GM19455 (cell line): ENCODE results near the gene GID4.

Experiments used
- ATAC-seq: cut with Tn5 transposase; IDR thresholded peaks from one replicate; pipeline ENCODE4 v1.9.1; 2021; ENCODE audit not compliant: unreplicated experiment

The GID4 gene

DNA sequence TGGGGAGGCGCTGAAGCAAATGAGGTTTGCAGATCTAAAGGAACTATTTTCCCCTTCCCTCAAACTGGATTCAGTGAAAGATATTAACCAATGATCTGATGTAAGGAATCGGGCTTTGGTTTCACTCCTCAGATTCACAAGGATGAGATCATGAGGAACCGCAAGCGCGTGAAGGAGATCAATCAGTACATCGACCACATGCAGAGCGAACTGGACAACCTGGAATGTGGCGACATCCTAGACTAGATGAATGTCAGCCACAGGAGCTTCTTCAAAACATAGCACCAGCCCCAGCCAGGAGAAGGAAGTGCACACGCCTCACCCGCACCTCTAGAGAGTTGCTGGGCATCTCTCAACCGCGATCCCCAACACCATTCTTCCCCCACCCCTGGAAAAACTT lies 22.8 kb upstream of the GID4 start:
- ATAC-seq, result no peak

DNA sequence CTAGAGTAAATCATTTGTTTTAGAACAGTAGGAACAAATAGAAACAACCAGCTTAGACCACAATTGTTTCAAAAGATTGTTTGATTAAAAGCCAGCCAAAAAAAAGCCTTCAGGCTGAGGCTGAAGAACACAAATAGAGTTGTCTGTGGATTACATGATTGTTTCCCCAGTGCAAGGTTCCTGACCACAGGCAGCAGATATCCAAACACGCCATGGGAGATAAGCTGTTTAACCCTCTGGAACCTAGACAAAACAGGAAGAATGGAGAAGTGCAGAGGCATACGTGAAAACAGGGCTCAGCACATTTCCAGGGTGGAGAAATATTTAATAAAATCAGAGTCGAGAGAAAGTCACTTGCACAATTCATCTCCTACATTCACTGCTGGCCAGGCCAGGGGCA lies 21.2 kb upstream of the GID4 start:
- no peak for ATAC-seq

DNA sequence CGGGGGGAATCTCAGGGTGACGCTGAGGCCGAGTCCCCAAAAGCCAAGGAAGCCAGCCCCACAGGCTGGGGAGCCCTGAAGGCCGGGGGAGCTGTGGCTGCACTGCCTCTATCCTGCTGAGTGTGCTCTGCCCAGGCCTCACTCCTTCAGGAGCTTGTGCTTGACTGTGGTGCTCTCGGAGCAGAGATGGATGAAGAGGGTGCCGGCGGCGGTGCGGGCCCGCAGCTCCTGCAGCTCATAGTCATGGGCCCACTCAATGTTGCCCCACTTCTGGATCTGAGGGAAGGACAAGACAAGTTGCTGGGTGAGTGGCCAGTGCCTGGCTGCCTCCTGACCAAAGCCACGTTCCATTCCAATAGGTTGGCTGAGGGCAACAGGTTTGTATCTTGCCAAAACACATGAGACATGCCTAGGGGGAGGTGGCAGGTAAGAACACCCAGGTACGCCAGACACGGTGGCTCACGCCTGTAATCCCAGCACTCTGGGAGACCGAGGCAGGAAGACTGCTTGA lies 20.7 kb upstream of the GID4 start:
- no peak for ATAC-seq

DNA sequence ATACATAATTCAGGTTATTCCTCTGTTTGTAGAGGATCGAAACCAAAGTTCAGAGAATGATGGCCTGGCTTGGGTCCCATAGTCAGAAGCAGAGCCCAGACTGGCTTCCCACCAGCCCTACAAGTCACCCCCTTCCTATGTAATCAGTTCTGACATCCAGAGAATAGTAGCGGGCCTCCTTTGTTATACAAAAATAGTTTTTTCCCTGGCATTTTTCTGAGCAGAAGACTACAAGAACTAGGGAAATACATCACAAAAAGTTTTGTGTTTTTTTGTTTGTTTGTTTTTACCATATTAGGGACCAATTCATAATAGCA lies 19.4 kb upstream of the GID4 start:
- ATAC-seq, result no peak

DNA sequence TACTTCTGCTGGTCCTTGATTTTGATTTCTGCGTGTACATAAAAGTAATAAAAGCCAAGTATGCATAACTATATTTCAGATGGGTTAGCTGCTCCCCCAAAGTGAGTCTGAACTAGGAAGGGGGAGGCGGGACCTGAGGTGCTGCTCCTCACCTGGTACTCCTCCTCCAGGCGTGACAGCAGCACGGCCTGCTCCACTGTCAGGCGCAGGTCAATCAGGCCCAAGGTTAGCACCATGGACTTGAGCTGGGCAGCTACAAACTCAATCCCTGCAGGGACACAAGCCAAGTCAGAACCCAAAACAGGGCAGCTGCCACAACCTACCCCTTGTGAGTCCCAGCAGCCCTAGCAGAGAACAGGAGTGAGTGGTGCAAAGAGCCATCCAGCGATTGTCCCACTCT lies 18.2 kb upstream of the GID4 start:
- ATAC-seq, result no peak

DNA sequence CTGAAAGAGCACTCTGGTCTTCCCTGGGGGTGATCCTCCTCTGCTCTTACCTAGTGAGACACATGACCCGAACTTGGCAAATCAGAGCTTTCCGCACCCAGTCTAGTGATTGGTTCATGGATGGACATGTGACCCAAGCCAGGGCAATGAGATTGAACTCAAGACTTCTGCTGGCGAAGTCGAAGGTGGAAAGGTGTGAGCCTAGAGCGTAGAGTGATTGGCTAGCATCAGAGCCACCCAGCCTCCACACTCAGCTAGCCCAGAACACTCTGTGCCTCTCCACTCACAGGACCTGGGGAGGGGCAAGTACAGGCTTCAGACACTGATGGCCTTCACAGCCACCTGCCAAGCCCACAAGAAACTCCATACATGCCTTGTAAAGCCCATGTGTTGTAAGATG lies 17.8 kb upstream of the GID4 start:
- no peak for ATAC-seq

DNA sequence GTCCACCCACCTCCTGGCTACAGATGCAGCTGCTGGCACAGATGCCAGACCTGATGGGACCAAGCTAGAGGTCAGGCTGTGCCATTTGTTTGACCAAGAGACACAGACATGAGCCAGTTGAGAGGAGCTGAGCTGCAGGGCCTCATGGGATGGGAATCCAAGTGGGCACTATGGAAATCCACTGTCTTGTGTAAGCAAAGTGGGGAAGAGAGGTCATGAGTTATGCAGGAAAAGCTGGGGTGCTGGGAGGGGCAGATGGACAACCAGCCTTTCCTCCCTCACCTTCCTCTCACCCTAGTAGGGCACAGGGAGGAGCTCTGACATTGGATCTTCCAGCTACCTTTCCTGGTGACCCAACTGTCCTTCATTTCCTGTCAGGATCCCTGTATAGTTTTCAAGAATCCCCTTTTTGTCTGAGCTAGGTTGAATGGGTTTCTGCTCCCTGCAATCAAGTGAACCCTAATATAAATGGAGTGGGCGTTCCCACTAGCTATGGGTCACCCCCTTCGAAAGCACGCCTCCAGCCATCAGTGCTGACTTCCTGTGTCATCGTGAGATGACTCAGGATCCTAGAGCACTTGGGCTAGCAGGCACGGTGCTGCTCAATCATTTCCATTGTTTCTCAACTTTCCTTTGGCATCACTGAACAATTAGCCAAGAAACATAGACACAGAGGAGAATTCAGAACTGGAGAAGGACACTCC lies 13.8 kb upstream of the GID4 start:
- ATAC-seq, result no peak

DNA sequence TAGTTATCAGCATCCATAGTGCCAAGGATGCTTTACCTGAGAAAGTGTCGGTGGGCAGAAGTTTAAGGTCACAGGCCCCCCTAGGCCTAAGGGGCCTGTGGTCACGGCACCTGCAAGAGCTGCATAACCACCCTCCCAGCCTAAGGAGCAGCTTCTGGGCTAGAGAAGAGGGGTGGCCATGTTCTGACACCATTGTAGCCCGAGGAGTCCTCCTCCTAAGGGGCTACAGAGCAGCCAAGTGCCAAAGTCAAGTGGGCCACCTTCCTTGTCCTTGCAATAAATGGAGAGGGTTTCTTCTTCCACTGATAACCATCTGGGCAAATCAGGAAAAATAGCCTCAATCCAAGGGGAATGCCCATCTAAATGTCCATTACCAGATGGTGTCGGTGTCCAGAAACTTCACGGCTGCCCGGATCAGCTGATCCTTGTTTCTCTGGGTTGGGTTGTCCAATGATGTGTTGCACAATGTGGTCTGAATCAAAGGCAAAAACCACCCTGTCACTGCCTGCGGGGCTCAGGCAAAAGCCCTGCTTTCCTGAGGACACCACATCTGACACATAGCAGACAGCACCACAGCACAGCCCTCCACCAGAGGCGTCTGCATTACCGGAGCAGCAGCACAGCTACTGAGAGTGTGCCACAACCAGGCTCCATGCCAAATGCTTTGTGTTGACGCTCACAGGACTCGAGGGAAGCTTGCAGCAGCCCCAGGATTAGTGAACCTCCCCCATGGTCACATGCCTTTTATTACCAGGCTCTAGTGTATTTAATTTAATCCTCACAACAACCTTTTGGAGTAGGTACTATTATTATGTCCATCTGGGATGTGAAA lies 13.0 kb upstream of the GID4 start:
- no peak for ATAC-seq

DNA sequence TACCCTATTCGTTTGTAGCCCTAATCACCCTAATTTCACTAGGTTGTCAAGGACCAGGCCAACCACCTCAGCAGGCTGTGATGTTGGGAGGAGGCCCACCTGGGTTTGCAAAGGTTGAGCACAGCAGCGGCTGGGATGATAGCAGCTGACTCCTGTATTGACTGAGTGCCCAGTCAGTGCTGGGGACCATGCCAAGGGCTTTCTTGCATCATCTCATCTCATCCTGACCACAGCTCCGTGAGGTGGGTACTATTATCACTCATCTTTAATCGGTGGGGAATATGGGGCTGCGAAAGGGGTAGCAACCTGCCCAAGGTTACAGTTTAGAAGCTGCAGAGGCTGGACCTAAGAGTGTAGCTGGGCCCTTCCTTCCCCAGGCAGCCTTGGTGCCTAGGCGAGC lies 11.9 kb upstream of the GID4 start:
- no peak for ATAC-seq

DNA sequence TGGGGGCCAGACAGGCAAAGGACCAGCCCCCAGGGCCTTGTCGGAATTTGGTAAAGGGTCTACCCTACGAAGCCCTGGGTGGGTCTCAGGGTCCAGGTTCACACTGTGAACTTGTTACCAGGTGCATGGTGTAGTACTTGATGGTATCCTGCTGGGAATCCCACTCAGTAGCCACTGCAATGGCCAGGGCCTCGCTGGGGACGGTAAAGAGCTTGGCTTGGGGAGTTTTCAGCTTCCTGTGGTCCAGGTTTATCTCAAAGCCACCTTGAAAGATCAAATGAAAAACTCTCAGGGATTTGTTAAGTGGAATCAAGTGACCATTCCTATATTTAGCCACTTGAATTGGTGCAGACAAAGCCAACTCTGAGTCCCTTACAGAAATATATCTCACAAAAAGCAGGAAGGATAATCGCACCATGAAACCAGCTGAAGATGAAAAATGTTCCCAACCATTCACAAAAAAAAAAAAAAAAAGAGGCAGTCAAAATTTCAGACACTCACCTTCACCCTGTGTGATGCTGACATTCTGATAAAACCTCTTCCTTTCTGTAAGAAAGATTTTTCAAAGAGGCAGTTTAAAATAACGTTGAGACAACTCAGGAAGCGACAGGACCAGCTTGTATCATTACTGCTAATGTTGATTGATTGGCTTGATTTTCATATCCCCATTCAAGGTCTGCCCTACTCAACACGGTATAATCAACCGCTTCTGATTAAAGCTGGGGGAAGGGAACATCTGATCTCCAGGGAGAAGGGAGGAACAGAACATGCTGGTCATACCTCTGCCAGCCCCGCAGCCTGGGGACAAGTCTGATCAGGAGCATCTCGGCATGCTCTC lies 10.9 kb upstream of the GID4 start:
- no peak for ATAC-seq

DNA sequence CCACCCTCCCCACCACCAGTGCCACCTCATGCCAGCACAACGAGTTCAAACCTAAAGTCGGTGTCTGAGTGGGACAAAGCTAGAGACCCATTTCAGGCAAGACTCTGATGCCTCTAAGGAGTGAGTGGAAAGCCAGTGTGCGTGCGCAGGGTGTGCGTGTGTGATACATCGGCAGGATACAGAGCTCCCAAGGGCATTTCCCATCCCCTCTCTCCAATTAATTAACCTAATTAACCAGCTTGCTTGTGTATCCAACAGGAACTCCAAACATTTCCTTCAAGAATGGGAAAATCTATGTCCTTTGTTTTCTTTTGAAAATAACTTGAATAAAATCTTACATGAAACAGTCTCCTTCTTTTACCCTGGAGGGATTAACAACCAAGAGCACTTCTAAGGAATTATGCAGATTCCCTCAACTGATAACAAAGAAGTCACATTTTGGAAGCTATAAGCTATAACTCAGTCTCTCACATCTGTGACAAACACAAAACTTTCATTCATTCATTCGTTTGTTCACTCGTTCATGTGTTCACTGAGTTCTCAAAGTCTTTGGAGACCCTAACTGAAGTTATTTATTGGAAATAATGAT lies 10.2 kb upstream of the GID4 start:
- no peak for ATAC-seq

DNA sequence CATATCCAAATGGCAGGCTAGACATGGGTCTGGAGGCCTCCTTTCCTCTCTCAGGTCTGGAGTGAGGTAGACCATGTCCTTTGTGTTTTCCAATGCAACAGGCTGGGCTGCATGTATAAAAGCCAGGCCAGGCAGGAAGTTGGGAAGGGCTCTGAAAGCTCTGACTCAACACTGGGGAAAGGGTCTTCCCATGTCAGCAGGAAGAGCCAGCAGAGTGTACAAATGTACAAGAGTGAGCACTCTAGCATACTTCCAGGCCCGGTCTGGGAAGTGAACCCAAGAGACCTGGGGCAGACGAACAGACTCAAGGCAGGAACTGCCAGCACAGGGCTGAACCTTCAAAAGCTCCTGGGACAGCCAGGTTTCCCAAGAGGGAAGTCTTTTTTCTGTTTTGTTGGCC lies 7.3 kb upstream of the GID4 start:
- no peak for ATAC-seq

DNA sequence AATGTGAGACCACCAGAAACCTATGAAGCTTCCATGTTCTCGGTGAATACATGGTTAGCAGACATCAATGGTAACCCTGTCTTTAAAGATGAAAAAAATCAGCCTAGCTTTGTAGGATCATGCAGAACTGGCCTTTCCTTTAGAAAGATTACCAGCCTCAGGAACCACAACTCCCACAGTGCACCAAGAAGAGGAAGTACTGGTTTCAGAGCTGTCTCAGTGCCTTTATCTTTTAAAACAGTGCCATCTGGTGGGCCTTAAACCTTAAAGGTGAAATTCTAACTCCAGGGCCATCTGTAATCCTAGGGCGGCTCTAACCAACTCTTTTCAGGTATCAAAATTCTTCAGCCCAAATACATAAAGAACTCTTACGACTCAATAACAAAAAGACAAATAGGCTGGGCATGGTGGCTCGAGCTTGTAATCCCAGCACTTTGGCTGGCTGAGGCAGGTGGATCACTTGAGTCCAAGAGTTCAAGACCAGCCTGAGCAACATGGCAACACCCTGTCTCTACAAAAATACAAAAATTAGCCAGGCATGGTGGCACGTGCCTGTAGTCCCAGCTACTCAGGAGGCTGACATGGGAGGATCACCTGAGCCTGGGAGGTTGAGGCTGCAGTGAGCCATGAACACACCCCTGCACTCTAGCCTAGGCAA lies 5.6 kb upstream of the GID4 start:
- ATAC-seq, result peak; percentile 61

DNA sequence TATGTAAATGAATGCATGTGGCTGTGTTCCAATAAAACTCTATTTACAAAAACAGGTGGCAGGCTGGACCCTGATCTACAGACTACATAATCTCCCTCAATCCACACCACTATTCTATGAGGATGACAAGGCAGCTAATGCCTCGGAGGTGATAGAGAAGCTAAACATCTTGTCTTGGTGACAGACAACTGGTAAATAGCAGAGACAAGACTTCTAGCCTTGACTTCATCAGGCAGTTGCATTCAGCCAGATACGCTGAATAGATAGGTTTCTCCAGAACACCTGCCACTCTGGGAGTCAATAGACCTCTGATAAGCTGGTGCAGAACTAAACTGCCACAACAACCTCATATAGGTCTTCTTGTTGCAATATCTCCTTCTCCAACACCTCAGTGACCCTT lies 3.5 kb upstream of the GID4 start:
- ATAC-seq, result no peak

DNA sequence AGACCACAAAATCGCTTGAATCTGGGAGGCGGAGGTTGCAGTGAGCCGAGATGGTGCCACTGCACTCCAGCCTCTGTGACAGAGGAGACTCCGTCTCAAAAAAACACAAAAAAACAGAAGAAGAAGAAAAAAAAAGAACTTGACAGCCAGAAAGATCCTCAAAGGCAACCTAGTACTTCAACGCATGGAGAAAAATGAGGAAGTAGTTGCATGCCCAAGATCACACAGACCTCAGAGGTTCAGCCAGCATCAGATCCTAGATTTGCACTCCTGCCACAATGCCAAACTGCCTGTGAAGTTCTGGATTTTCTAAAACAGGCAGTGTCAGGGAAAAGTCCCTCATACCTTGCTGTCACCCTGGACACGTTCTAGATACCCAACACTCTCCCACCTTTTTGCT lies 1.7 kb upstream of the GID4 start:
- no peak for ATAC-seq

DNA sequence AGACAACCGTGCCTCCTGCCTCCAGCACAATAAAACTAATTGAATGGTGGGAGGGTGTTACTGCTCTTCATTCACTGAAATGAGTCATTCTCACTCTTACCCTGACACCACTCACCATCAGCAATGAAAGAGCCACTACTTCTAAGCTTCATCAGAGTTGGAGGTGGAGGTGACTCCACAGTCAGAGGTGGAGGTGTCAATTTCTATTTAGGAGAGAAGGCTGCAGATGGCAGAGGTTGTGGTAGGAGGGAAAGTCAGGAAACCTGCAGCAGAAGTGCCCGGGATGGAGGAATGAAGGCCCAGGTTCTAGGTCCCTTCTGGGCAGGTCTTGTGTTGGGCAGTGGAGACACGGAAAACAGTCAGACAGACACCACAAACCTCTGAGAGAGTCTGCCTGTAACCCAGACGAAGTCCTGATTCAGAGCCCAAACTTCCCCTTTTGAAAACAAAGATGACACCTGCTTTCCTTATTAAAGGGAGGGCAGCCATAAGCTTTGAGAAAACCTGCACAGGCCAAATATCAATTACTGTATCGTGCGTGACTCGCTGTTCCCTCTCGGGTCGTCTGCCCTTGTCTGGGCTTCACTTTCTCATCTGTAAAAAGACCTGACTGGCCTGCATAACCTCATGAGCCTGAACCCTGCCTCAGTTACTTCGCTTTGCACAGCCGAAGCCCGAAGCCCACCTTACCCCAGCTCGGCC lies 908 bp upstream of the GID4 start:
- no peak for ATAC-seq

DNA sequence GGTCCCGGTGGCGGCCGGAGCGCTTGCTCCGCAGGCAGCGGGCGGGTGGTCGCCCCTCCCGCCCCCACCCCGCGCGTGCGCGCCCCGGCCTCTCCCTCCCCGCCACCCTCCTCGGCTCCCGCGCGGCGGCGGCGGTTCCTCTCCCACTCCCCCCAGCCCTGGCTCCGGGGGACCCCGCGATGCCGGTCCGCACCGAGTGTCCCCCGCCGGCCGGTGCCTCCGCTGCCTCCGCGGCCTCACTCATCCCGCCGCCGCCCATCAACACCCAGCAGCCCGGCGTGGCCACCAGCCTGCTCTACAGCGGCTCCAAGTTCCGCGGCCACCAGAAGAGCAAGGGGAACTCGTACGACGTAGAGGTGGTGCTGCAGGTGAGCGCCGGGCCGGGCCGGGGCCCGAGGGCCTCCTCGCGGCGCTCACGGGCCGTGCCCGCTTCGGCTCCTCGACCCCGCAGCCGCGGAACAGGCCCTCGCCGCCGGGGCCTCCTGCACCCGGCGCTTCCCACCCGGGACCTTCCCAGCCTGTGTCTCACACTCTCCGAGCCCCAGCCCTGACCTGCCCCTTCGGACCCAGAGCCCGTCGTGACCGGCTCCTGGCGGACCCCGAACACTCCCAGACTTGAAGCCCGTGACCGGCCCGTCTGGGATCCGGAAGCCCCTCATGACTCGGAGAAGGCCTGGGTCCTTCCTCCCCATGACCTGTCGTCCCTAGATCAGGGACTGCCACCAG lies 490 bp downstream of the GID4 start:
- peak; percentile 34 for ATAC-seq

DNA sequence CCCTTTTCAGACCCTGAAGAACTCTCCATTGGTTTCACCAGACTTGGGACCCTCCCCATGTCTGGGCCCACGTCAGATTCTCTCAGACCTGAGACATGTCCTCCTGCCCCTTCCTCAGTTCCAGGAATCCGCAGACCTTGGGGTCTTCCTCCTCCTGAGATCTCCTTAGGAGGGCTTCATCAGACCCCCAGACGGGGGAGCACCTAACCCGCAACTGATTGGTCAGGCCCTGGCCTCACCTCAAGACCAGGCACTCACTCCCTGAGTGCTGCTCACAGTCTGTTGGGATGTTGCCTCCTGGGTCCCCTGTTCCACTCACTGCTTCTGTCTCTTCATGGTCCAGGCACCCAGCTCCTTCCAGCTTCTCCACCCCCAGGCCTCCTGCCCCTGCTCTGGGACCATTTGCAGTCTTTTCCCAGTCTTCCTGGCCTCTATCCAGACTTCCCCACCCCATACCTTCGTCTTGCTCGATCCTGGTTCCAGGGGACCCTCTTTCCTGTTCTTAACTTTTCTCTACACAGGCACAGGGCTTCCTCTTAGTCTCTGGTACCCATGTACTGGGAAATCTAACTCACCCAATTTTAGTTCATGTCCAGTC lies 1.2 kb downstream of the GID4 start:
- ATAC-seq, result no peak

DNA sequence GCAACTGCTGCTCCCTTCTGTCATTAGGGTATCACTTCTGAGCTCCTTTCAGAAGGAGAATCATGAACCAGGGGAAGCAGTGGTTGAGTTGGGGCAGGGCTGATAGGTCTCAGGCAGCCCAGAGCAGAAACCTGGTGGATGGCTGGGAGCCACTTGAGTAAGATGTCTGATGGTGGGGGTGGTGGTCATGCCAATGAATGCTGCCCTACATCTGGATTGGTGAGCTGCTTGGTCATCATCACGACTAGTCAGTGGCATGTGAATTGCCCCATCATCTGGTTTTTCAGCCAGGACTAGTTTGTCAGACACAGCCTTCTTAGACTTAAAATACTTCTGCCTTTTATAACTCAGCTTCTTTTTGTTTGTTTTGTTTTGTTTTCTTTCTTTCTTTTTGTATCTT lies 2.6 kb downstream of the GID4 start:
- ATAC-seq, result no peak
